ENCODE data around the gene WNK3.

Gene WNK3

DNA sequence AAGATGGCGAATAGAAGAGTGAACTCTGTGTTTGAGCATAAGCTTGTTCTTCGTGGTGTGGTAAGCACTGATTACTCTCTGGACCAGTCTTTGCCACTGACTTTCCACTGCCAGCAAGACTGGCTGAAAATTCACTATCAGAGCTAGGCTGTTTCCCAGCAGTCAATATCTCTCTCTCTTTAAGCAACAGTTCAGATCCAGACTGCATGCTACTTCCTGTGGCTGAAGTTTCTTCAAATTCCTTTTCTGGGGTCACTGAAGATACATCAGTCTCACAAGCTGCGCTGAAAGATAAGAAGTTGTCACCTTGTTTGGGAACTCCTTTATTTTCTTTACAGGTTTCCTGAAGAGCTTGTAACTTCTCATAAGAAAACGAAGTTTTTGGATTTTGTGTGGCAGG lies 120.8 kb downstream of the WNK3 start:
- no peak for DNase-seq

GRCh38 chrX:54230435-54231148 lies 127.3 kb downstream of the WNK3 start:
- DNase-seq: no peak

- no peak for DNase-seq
Observed at GRCh38 chrX:54223581-54223980, 134.3 kb downstream of the WNK3 start.

DNA sequence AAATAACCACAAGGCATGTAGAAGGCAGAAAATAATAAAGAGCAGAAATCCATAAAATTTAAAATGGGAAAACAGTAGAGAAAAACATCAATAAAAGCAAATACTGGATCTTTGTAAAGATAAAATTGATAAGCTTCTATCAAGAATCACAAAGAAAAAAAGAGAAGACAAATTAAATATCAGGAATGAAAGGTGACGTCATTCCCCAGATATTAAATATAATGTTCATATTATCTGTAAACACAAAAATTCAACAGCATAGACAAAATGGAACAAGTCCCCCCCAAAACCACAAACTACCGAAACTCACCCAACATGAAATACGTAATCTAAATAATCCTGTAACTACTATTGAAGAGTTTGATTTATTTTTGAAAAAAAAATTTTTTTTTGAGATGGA lies 144.2 kb downstream of the WNK3 start:
- DNase-seq: no peak

DNA sequence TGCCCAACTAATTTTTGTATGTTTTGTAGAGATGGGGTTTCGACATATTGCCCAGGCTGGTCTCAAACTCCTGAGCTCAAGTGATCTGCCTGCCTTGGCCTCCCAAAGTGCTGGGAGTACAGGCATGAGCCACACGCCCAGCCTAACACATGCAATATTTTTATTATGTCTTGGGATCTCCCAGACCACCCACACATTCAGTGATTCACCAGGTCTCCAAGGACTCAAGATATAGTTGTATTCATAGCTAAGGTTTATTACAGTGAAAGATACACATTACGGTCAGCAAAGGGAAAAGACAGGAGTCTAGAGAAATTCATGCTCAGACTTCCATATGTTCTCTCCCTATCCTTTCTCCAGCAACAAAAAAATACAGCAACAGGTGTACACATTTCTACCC lies 149.3 kb downstream of the WNK3 start:
- DNase-seq: no peak

- no peak for DNase-seq
Observed at GRCh38 chrX:54198262-54198661, 159.6 kb downstream of the WNK3 start.

DNA sequence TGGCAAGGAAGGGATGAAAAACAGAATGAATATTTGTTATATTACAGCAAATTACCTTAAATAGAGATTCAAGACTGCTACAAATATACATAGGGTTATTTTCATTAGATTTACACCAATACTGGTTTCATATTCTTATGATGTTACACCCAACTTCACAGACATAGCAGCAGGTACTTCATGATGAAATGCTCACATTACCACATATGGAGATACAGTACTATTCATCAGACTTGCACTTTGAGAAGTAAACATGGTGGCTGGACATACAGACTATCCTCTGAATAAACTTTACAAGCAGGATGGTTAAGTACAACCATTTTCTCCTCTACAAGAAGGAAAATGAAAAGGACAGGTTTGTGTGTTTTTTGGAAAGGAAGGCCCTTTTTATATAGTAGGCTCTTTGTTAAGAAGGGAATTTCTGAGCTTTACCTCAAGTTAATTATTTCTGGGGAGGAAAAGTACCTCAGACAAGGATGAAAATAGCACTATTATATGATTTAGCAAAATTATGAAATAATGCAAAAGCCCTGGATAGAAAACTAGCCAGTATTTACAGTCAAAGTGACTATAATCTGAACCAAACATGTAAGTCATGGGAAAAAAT lies 162.8 kb downstream of the WNK3 start:
- DNase-seq: no peak

- no peak for DNase-seq
Observed at GRCh38 chrX:54193085-54193821, 164.6 kb downstream of the WNK3 start.

GRCh38 chrX:54184474-54184873 lies 173.4 kb downstream of the WNK3 start:
- no peak for DNase-seq

DNA sequence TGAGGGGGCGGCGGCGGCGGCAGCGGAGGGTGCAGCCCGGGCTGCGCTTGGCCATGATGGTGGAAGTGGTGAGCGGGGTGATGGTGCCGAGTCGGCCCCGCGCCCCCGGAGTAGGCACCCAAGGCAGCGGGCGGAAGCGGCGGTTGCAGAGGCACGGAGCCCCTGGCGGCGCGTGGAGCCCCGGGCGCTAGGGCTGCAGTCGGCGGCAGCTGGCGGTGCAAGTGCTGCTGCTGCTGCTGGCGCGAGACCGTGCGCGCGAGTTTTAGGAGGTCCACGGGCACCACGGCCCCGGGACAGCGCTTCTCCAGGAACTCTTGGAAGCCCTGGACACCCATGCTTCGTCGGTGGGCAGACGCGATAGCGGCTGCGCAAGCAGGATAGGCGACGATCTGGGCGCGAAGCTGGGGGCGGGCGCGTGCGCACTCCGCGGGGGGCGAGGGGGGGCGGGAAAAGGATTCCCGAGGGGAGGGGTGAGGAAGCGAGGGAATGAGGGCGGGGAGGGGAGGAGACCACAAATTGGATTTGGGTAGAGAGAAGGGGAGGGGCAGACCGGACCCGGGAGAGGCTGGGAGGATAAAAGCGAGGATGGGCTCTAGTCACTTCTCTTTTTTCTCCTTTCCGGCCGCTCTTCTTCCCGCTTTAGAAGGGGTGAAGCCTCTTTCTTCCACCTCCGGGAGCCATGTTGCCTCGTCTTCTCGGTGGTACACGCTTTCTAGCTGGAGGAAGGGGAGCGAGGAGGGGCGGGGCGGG lies 174.8 kb downstream of the WNK3 start, which contains the start of gene FAM120C:
FAM120C (minus strand) TSS at position 391 of the 750 bp plus-strand sequence; CDS start at position 335, 56 bp downstream.
- peak; percentile 67 for DNase-seq

- DNase-seq: peak; percentile 42
Observed at GRCh38 chrX:54182194-54182863, 175.5 kb downstream of the WNK3 start.

- DNase-seq: no peak
Observed at GRCh38 chrX:54181202-54181953, 176.5 kb downstream of the WNK3 start.

DNA sequence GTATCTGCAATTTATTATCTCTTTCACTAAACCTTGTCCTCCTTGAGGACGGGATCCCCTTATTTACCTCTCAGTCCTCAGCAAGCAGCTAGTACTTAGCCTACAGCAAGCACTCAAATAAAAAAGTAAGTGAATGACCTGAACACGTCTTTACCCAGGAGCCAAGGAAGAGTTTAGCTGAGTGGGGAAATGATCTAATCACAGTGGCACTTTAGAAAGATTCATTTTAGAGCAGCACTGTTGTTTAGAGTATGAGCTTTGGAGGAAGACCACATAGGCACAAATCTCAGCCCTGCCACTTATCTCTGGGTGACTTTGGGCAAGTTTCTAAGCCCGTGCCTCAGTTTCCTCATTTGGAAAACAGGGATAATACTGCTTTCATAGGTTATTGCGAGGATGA lies 177.4 kb downstream of the WNK3 start:
- no peak for DNase-seq

- DNase-seq: no peak
Observed at GRCh38 chrX:54178100-54178940, 179.5 kb downstream of the WNK3 start.

GRCh38 chrX:54177306-54177705 lies 180.5 kb downstream of the WNK3 start:
- DNase-seq: no peak

GRCh38 chrX:54173791-54174190 lies 184.1 kb downstream of the WNK3 start:
- DNase-seq: no peak

DNA sequence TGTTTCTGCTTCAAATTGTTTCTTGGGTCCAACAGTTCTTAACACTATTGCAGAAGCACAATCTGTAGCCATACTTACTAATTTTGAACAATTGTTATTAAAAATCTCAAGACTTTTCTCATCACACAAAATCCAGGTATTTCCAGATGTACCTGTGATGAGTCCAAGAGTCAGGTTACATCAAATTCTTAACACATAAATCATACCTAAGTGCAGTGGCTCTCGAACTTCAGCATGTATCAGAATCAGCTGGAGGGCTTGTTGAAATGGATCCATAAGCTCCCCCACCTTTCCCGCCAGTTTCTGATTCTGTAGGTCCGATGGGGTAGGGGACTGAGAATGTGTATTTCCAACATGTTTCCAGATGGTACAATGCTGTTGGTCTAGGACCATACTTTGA lies 185.4 kb downstream of the WNK3 start:
- DNase-seq: no peak

DNA sequence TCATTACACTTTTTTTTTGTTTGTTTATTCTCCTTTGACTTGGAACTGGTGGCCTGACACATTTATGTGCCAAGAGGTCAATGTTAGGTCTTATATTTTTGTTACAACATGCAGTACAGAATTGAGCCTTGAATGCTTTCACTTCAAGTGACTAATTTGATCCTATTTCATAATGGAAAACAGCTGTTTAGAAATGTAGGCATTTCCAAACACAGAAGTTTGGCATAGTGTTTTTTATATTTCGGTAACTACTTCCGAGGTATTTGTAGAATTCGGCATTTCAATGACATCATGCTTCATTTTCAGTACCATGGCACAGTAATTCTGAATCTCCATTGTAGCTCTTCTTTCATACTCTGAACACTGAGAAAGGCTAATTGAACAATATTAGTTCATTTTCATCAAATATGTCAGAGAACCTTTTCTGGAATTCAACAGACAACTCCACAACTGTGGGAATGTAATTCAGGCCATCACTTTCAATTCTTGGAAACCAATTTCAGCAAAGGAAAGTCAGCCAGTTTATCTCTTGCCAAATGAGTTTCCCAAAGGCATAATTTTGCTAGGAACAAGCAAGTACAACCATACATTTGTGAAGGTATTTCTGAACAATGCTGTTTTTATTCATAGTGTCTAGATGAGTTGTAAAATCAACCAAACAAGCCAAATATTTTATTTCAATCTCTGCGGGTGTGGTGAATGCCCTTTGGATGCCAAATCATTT lies 186.2 kb downstream of the WNK3 start:
- DNase-seq: no peak

- DNase-seq: no peak
Observed at GRCh38 chrX:54171091-54171490, 186.8 kb downstream of the WNK3 start.

- DNase-seq: no peak
Observed at GRCh38 chrX:54166915-54167314, 190.9 kb downstream of the WNK3 start.
